ENCODE data around the gene PCK2.

DNA sequence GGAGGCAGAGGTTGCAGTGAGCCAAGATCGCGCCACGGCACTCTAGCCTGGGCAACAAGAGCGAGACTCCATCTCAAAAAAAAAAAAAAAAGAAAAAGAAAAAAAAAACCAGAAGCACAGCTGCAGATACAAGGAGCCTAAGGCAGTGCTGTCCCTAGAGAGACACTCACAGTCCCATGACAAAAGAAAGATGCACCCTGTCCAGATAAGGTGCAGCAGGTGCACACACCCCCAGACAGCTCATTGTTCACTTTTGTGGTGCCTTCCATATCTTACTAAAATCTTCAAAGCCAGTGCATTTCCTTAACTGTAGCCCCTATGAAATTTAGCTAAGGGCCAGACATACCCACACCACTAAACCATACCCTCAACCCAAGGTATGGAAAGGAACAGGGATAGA is 28.3 kb downstream of the PCK2 start:
- no peak for TF ChIP-seq POLR2A (IDR thresholded peaks at IDR 0.05; ENCODE audit: low read length)
- TF ChIP-seq GATA1 (IDR thresholded peaks at IDR 0.05; ENCODE audit: low read depth, low read length): no peak
